HepG2 (cell line): ENCODE measurements around the gene MAPK8IP3. TPM values are rescaled to one million over a fixed set of nuclear protein-coding genes. Genes with fewer than 3 reads are reported as not detected.

Source experiments
- ATAC-seq: fragments of 200-7000 bp; cut with Tn5 transposase; 3 replicates; pipeline ENCODE4 v1.9.1; 2020; ENCODE audit warnings: mild to moderate bottlenecking, moderate library complexity
- BruUV-seq: library from RNA; stranded (reverse); fragments of 400-500 nt; replicated peaks from 2 replicates; lab custom pipeline; 2021; lab: Mats Ljungman, UMichigan
- CTCF ChIA-PET: fragments of 300-600 bp; formaldehyde crosslinking; extraction: SDS; loops from one replicate; lab custom pipeline; 2021; ENCODE audit warnings: low total read pairs, inconsistent platforms, low intra/inter-chr PET ratio; lab: Yijun Ruan, JAX
- POLR2A ChIA-PET: fragments of 350-600 bp; sonication (Branson Sonifier 250); formaldehyde crosslinking; loops from one replicate; lab custom pipeline; 2020; ENCODE audit warnings: antibody characterized with exemption, inconsistent platforms; lab: Yijun Ruan, JAX
- DNase-seq: peaks from one replicate; pipeline ENCODE4 v3.0.0-alpha.2; 2015; ENCODE audit warnings: low spot score
- FAIRE-seq: peaks from 3 replicates; lab custom pipeline; 2011; peaks lifted over from hg19 to GRCh38; lab: Jason Lieb, UNC
- H2AFZ ChIP-seq: one replicate; pipeline ENCODE4 v1.6.1; 2011; ENCODE audit warnings: low read length, inconsistent platforms
- H3K27ac ChIP-seq: fragments of 300-600 bp; 3 replicates; pipeline ENCODE4 v1.8.0; 2011; ENCODE audit warnings: mixed run types, mild to moderate bottlenecking, mixed read lengths, low read length, inconsistent platforms; ENCODE audit not compliant: insufficient read depth; ENCODE audit errors: extremely low read length
- H3K27me3 ChIP-seq, 2 experiments: fragments of 200-600 bp in 1 of 2; 2 replicates in 1 of 2; 3 replicates in 1 of 2; pipeline versions ENCODE4 v1.6.0 to v1.8.0; 2011; ENCODE audit warnings: low read length in 2 of 2, mild to moderate bottlenecking in 2 of 2, moderate library complexity in 2 of 2, inconsistent platforms in 1 of 2; ENCODE audit not compliant: insufficient read depth in 2 of 2, control insufficient read depth in 1 of 2
- H3K36me3 ChIP-seq, 2 experiments: fragments of 200-600 bp in 1 of 2; replicated peaks in 1 of 2; 2 replicates in 1 of 2; 3 replicates in 1 of 2; pipeline versions ENCODE4 v1.5.1 to v1.8.0; 2011; ENCODE audit warnings: low read length in 2 of 2, inconsistent platforms in 1 of 2; ENCODE audit not compliant: insufficient read depth in 2 of 2, control insufficient read depth in 1 of 2
- H3K4me1 ChIP-seq: 2 replicates; pipeline ENCODE4 v1.5.1; 2012; ENCODE audit warnings: low read length, inconsistent platforms; ENCODE audit not compliant: insufficient read depth
- H3K4me2 ChIP-seq: 2 replicates; pipeline ENCODE4 v1.6.0; 2011; ENCODE audit warnings: low read depth, low read length, inconsistent platforms
- H3K4me3 ChIP-seq, 3 experiments: fragments of 200-600 bp in 1 of 3; sonication (generic), shearing (Covaris generic) in 1 of 3; replicated peaks in 1 of 3; 2 replicates each; pipeline ENCODE4 v1.5.1; 2011 to 2016; ENCODE audit warnings: low read length in 3 of 3, inconsistent platforms in 2 of 3, low read depth in 2 of 3, mild to moderate bottlenecking in 2 of 3, control low read depth in 1 of 3, mixed read lengths in 1 of 3; ENCODE audit not compliant: insufficient read depth in 1 of 3
- H3K79me2 ChIP-seq: one replicate; pipeline ENCODE4 v1.6.1; 2011; ENCODE audit warnings: low read length, inconsistent platforms; ENCODE audit not compliant: insufficient read depth
- H3K9ac ChIP-seq: 2 replicates; pipeline ENCODE4 v1.6.0; 2011; ENCODE audit warnings: mild to moderate bottlenecking, low read depth, low read length, inconsistent platforms; ENCODE audit not compliant: insufficient read depth
- H3K9me3 ChIP-seq: 2 replicates; pipeline ENCODE4 v1.5.1; 2012; ENCODE audit warnings: mild to moderate bottlenecking, low read length
- H4K20me1 ChIP-seq: 2 replicates; pipeline ENCODE4 v1.6.0; 2011; ENCODE audit warnings: inconsistent platforms, mild to moderate bottlenecking, low read length, moderate library complexity; ENCODE audit not compliant: insufficient read depth
- EP300 ChIP-seq, 3 experiments: sonication (generic) in 1 of 3; formaldehyde crosslinking in 1 of 3; IDR thresholded peaks; 2 replicates each; pipeline versions ENCODE4 v1.5.1 to v1.6.1; 2011 to 2020; ENCODE audit warnings: low read depth in 2 of 3, low read length in 2 of 3, borderline replicate concordance in 1 of 3, improper control_type of control experiment in 1 of 3, mild to moderate bottlenecking in 1 of 3, missing genetic modification reagents in 1 of 3, moderate library complexity in 1 of 3
- HNRNPH1 ChIP-seq: fragments of 200-400 bp; formaldehyde crosslinking; optimal IDR thresholded peaks from 2 replicates; pipeline ENCODE3; 2017; ENCODE audit warnings: mild to moderate bottlenecking, low read depth, low read length
- HNRNPUL1 ChIP-seq: fragments of 200-400 bp; formaldehyde crosslinking; IDR thresholded peaks from 2 replicates; pipeline ENCODE4 v1.6.1; 2017; ENCODE audit warnings: low read depth, mild to moderate bottlenecking, low read length, moderate library complexity
- JUND ChIP-seq: sonication (generic); formaldehyde crosslinking; IDR thresholded peaks from 2 replicates; pipeline ENCODE4 v1.8.0; 2022; ENCODE audit warnings: mild to moderate bottlenecking, missing genetic modification reagents
- NFYB ChIP-seq: sonication (generic); formaldehyde crosslinking; IDR thresholded peaks from 2 replicates; pipeline ENCODE4 v1.4.0; 2020; ENCODE audit warnings: missing genetic modification reagents
- XBP1 ChIP-seq: sonication (generic); formaldehyde crosslinking; IDR thresholded peaks from 2 replicates; pipeline ENCODE4 v1.5.0; 2020; ENCODE audit warnings: missing genetic modification reagents
- ZFYVE20 ChIP-seq: sonication (generic); formaldehyde crosslinking; IDR thresholded peaks from 2 replicates; pipeline ENCODE4 v1.8.0; 2023; ENCODE audit warnings: low read depth, mild to moderate bottlenecking, moderate library complexity, missing genetic modification reagents, borderline replicate concordance
- ZNF256 ChIP-seq: sonication (generic); formaldehyde crosslinking; conservative IDR thresholded peaks from 2 replicates; pipeline ENCODE4 v1.4.0; 2020; ENCODE audit warnings: missing genetic modification reagents
- ZNF33B ChIP-seq: sonication (generic); formaldehyde crosslinking; IDR thresholded peaks from 2 replicates; pipeline ENCODE4 v1.5.1; 2020; ENCODE audit warnings: mild to moderate bottlenecking, missing genetic modification reagents
- ZNF709 ChIP-seq: sonication (generic); formaldehyde crosslinking; IDR thresholded peaks from 2 replicates; pipeline ENCODE4 v1.5.0; 2020; ENCODE audit warnings: mild to moderate bottlenecking, missing genetic modification reagents
- WGBS: methylation state at CpG from one replicate; pipeline ENCODE4 v1.1.6; 2017; ENCODE audit warnings: low lambda C conversion rate; 5-methylcytosine and 5-hydroxymethylcytosine counted together
- in situ Hi-C: cut with HindIII; loops from 2 replicates; pipeline ENCODE4 v1.10.0; 2017; ENCODE audit warnings: low pct_unique_long_range_greater_than_20kb; ENCODE audit not compliant: extremely low pct_ligation_motif_present
- intact Hi-C: fragments of 100-400 bp; cut with micrococcal nuclease; formaldehyde crosslinking; loops from one replicate; pipeline ENCODE4 v1.10.0; 2022; ENCODE audit not compliant: unreplicated experiment
- polyA plus RNA-seq, 8 experiments: library from polyadenylated mRNA; depleted of rRNA in 3 of 8; stranded (reverse) in 7 of 8; unstranded in 1 of 8; fragments of >200 nt; fragmentation: Illumina TruSeq in 4 of 8; extraction: Trizol in 4 of 8; gene quantifications; 2 replicates each; pipeline versions ENCODE4 v1.2.1 to v1.2.3, GENCODE V29; 2011 to 2016; ENCODE audit warnings: low read depth in 4 of 8, missing spikeins in 1 of 8, mixed read lengths in 1 of 8; ENCODE audit not compliant: insufficient read depth in 1 of 8
- total RNA-seq, 5 experiments: library from RNA; depleted of rRNA; stranded (reverse); fragments of >200 nt; fragmentation: Illumina TruSeq; extraction: Trizol; gene quantifications; 2 replicates each; pipeline ENCODE4 v1.2.3, GENCODE V29; 2016; ENCODE audit warnings: low read depth in 1 of 5
- TF ChIP-seq, protein P1 (sequence below): sonication (generic); formaldehyde crosslinking; IDR thresholded peaks from 2 replicates; pipeline ENCODE4 v1.4.0; 2020; ENCODE audit warnings: missing genetic modification reagents, mild to moderate bottlenecking, borderline replicate concordance

MAPK8IP3 gene
- total and polyA plus RNA-seq, 2 of the 13 experiments (the other 11 are each of a cell fraction or from before 2014, with no cell fraction given): 25.1 to 41.7 TPM

DNA sequence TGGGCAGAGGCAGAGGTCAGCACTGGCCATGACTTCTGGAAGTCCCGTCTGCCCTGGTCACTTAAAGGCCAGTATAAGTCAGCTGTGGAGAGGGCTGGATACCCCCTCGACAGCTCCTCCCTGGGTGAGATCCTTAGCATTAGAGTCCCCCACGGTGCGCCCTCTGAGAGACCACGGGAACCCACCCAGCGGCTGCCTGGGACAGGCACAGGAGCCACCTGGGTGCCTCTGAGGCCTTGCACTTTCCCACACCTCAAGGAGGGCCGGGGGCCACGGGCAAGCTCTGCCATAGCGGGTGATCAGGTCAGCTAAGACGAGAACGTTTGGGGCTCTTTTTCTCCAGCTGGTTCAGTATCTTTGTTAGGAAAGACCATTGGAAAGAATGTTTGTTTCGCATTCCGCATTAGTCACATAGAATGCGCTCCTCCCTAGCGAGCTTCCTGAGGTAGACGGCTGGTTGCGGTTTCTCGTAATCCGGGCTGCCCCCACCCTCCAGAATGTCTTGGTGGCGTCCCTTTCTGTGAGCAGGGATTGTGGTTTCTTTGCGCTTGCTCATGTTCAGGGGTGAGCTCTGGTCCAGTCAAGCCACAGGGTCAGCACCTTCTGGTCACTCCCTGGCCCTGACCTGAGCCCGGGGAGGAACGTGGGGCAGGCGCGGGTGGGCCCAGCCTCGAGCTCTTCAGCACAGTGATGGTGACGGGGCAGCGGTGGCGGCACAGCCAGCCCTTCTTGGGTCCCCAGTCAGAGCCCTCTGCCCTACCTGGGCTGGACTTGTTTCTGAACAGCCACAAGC lies 40.1 kb downstream of the MAPK8IP3 start:
- ATAC-seq: no peak
- CTCF ChIA-PET: no interaction called here

More for the DNA sequence above, 40.1 kb downstream of the MAPK8IP3 start:
- H2AFZ ChIP-seq: no peak overlapping the region
- POLR2A ChIA-PET: no interaction called here
- H3K36me3 ChIP-seq: peaks cover 15 to 52% of the 10 kb centered on the region in 2 experiments; a peak in 4 of 5 replicates
- no peak for DNase-seq
- no peak overlapping the region for H3K27ac ChIP-seq
- no TSS peak for BruUV-seq
- no peaks in the 10 kb centered on the region for H3K79me2 ChIP-seq
- 97% methylated on average over 22 of the region's 29 CpGs for WGBS
- H3K4me1 ChIP-seq: no peaks in the 10 kb centered on the region
- TF ChIP-seq JUND (CRISPR knock-in tag) (no peak), NFYB (CRISPR knock-in tag) (no peak), ZNF256 (CRISPR knock-in tag) (no peak), HNRNPUL1 (no peak), ZFYVE20 (CRISPR knock-in tag) (no peak), ZNF33B (CRISPR knock-in tag) (no peak), ZNF709 (no peak), EP300 (IDR thresholded peaks at IDR 0.05; ENCODE audit: low read depth in 2 of 2, low read length in 2 of 2) (no peak), EP300 (CRISPR knock-in tag; IDR thresholded peaks at IDR 0.05; ENCODE audit: borderline replicate concordance) (no peak), XBP1 (CRISPR knock-in tag) (no peak), HNRNPH1 (no peak)
- TF ChIP-seq, protein P1, sequence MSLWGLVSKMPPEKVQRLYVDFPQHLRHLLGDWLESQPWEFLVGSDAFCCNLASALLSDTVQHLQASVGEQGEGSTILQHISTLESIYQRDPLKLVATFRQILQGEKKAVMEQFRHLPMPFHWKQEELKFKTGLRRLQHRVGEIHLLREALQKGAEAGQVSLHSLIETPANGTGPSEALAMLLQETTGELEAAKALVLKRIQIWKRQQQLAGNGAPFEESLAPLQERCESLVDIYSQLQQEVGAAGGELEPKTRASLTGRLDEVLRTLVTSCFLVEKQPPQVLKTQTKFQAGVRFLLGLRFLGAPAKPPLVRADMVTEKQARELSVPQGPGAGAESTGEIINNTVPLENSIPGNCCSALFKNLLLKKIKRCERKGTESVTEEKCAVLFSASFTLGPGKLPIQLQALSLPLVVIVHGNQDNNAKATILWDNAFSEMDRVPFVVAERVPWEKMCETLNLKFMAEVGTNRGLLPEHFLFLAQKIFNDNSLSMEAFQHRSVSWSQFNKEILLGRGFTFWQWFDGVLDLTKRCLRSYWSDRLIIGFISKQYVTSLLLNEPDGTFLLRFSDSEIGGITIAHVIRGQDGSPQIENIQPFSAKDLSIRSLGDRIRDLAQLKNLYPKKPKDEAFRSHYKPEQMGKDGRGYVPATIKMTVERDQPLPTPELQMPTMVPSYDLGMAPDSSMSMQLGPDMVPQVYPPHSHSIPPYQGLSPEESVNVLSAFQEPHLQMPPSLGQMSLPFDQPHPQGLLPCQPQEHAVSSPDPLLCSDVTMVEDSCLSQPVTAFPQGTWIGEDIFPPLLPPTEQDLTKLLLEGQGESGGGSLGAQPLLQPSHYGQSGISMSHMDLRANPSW (CRISPR knock-in tag): no peak
- TF ChIP-seq, all 625 proteins: peak for 0
- Histone ChIP-seq H3K4me2 (no peak overlapping the region), H4K20me1 (no peaks in the 10 kb centered on the region), H3K27me3 (no peaks in the 10 kb centered on the region), H3K9me3 (no peaks in the 10 kb centered on the region), H3K9ac (no peak overlapping the region), H3K4me3 (no peak overlapping the region)
- intact Hi-C loops (no loop called here), in situ Hi-C loops (no loop called here)
- no peak for FAIRE-seq
